GM19239 (cell line): Measurements from ENCODE around the gene AP4M1.
"Not testable (repeated sequence)": the region's sequence is repeated elsewhere in the genome, so short reads cannot be mapped to it uniquely, and the experiment has no call there.

Experiments
- DNase-seq: peaks from one replicate; pipeline ENCODE4 v3.0.0; 2011; ENCODE audit warnings: low spot score; ENCODE audit not compliant: insufficient read length
- FAIRE-seq: peaks from 2 replicates; lab custom pipeline; 2011; peaks lifted over from hg19 to GRCh38; lab: Jason Lieb, UNC

Gene AP4M1

DNA sequence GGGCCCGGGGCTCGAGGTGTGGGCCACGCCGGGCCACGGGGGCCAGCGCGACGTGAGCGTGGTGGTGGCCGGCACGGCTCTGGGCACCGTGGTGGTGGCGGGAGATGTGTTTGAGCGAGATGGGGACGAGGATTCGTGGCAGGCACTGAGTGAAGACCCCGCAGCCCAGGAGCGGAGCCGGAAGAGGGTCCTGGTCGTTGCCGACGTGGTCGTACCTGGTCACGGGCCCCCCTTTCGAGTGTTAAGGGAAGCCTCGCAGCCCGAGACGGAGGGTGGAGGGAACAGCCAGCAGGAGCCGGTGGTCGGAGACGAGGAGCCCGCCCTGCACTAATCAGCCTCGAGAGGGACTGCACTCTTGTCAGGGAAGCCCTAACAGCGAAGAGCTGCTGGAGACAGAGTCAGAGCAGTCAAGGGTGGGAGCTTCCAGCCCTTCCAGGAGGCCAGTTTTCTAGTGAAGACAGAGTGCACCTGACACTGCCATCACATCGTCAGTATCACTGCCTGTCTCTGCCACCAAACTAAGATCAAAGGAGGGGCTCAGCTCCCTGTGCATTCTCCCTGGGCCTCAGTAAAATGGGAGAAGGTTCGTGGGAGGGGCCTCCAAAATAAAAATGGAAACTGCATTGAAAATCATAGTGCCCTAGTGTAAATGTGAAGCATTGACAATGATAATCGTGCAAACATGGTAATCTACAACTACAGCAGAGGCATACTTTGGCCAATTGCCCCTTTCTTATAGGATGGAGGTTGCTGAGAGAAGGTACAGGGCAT lies 26.6 kb downstream of the AP4M1 start:
- FAIRE-seq (no peak), DNase-seq (no peak)

DNA sequence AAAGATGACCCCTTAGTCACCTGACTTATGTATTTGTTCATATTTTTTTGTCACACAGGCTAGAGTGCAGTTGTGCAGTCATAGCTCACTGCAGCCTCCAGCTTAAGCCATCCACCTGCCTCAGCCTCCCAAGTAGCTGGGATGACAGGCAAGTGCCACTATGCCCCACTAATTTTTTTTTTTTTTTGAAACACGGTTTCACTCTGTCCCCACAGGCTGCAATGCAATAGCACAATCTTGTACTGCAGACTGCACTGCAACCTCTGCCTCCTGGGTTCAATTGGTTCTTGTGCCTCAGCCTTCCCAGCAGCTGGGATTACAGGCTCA lies 27.2 kb downstream of the AP4M1 start:
- DNase-seq = no peak
- FAIRE-seq = no peak

DNA sequence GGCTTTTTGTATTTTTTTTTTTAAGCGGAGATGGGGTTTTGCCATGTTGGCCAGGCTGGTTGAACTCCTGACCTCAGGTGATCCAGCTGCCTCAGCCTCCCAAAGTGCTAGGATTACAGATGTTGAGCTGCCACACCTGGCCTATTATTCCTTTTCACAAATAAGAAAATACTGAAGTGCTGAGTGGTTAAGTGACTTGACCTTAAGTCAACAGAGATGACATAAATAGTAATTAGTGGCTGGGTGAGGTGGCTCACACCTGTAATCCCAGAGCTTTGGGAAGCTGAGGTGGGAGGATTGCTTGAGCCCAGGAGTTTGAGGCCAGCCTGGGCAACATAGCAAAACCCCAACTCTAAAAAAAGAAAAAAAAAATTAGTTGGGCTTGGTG lies 28.8 kb downstream of the AP4M1 start:
- not testable (repeated sequence) for FAIRE-seq, DNase-seq

DNA sequence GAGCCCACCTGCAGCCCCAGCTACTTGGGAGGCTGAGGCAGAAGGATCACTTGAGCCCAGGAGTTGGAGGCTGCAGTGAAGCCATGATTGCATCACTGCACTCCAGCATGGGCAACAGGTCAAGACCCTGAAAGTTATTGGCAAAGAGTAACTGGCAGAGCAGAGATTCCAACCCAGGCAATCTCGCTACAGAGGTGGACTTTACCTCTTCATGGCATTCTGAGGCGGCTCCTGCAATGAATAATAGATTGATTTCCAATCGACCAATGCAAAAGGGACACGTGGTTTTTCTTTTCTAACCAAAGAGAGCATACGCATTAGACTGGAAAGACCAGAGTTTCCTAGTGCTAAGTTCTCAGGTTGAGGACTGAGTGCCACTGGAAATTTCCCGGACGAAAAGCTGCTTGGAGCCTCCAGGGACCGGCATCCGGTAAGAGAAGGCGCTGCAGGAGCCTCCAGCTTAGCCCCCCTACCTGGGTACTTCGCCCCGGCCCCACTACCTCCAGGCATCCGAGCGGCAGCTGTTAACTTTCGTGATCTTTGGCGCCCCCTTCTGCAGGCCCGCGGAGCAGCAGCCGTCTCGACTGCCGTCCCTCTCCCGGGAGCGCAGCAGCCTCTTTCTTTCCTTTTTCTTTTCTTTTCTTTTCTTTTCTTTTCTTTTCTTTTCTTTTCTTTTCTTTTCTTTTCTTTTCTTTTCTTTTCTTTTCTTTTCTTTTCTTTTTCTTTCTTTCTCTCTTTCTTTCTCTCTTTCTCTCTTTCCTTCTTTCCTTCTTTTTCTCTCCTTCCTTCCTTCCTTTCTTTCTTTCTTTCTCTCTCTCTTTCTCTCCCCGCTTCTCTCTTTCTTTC lies 29.4 kb downstream of the AP4M1 start:
- DNase-seq (peak; percentile 52), FAIRE-seq (no peak)

DNA sequence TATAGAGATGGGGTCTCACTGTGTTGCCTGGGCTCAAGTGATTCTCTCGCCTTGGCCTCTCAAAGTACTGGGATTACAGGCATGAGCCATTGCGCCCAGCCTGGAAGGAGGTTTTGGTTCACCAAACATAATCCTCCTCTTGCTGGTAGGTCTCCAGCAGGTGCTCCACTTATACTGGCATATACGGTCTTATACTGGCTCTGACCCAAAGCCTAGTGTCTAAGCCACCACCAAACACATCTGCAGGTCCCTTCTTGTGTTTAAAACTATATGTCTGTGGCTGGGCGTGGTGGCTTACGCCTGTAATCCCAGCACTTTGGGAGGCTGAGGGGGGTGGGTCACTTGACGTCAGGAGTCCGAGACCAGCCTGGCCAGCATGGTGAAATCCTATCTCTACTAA lies 30.7 kb downstream of the AP4M1 start:
- FAIRE-seq = no peak
- no peak for DNase-seq

DNA sequence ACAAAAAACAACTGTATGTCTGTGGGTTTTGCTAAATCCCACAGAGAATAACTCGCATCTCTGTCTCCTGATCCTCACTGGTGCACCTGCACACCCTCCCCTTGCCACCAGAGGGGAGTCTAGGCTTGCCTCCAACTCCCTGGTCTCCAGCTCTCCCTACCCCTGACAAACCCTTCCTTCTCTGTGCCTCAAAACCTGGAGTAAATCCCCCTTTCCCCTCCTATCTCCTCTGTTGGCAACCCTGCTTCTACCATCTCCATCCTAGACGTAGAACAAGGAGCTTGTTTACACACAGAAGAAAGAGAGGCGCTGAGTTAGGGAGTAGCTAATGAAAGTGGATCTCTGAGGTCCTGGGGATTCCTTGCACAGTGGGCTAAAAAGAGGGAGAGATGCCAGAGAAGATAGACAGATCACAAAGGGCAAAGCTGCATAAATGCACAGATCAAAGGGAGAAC lies 31.3 kb downstream of the AP4M1 start:
- DNase-seq (no peak), FAIRE-seq (peak; percentile 78)

DNA sequence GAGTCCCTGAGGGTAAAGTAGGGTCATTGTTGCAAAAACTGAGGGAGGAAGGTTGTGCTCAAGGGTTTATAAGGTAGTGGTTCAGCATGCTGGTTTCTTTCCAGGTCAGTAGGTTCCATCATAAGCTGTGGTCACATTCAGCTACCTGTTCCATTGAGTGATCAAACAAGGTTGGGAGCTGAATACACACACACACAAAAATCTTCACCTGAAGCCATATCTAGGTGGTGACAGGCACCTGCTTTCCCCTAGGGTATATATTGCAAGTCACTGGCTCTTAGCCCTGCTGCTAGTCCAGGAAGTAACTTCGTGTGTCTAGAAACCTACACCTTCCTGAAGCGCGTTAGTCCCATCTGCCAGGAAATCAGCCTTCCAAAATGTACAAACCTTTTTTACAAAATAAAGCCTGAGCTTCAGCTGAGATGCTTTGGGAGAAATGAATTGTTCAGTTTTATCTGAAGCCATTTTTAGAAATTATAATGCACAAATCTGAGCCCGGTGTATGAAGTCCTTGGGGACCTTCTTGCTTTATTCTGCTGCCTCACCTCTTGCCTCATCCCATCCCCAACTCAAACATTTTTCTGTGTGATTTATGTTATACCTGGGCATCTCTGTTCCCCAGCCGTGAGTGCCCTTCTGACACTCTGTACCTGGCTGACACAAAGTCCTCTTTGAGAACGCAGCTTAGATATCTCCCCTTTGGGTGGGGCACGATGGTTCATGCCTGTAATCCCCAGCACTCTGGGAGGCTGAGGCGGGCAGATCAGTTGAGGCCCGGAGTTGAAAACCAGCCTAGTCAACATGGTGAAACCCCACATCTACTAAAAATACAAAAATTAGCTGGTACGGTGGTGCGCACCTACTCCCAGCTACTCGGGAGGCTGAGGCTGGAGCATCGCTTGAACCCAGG lies 36.7 kb downstream of the AP4M1 start:
- peak; percentile 76 for FAIRE-seq

DNA sequence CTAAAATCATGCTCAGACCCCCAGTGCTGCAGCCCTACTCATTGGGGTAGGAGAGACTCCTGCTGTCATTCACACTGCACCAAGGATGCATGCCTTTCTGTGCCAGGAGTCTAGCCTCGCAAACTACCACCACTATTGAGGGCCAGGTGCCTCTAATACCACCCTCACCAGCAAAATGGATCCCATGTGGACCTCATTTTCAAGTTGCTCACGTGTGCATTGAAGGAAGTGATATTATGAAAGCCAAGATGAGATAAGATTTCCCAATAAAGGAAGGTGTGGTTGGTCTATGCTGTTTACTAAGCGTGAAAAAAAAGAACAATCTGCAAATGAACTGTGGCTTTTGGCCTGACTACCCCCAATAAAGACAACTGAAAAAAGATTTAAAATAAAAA lies 40.1 kb downstream of the AP4M1 start:
- no peak for DNase-seq
- FAIRE-seq = no peak

More for the DNA sequence above, 36.7 kb downstream of the AP4M1 start:
- DNase-seq = no peak

DNA sequence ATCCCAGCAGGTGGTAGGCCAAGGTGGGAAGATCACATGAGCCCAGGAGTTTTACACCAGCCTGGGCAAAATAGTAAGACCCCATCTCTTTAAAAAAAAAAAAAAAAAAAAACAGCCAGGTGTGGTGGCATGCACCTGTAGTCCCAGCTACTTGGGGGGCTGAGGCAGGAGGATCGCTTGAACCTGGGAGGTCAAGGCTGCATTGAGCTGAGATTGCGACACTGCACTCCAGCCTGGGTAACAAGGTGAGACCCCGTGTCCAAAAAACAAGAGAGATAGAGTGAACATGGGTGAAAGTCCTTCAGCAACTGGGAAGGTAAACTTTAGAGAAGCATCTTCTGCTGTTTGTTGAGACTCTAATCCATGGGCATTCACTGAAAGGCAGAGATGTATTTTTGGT lies 41.0 kb downstream of the AP4M1 start:
- FAIRE-seq (no peak), DNase-seq (no peak)

DNA sequence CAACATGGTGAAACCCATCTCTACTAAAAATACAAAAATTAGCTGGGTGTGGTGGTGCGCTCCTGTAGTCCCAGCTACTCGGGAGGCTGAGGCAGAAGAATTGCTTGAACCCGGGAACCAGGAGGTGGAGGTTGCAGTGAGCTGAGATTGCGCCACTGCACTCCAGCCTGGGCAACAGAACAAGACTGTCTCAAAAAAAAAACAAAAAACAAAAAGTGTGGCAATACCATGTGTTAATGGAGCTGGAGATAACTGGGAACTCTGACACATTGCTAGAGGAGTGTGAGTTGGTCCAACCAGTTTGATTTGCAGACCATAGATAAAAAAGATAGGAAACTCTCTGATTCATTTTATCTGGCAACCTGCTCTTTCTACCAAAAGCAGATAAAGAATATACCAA lies 44.9 kb downstream of the AP4M1 start:
- not testable (repeated sequence) for DNase-seq, FAIRE-seq

DNA sequence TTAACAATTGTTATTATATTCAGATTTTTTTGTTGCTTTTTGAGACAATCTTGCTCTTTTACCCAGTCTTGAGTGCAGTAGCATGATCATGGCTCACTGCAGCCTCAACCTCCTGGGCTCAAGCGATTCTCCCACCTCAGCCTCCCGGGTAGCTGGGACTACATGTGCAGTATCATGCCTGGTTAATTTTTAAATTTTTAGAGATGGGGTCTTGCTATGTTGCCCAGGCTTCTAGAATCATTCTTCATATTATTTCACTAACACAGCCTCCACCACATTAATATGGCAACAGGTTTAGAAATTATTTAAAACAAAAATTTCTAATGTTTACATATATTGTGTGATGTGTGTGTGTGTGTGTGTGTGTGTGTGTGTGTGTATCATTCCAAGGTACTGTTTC lies 45.8 kb downstream of the AP4M1 start:
- FAIRE-seq (no peak), DNase-seq (no peak)

DNA sequence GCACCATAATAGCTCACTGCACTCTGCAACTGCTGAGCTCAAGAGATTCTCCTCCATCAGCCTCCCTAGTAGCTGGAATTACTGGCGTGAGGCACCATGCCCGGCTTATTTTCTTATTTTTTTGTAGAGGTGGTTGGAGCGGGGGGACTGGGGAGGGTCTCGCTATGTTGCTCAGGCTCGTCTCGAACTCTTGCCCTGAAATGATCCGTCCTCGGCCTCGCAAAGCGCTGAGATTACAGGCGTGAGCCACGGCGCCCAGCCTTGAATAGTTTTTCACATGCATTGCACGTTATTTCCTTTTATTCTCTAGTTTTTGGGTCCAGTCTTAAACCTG lies 46.7 kb downstream of the AP4M1 start:
- FAIRE-seq = no peak
- no peak for DNase-seq

DNA sequence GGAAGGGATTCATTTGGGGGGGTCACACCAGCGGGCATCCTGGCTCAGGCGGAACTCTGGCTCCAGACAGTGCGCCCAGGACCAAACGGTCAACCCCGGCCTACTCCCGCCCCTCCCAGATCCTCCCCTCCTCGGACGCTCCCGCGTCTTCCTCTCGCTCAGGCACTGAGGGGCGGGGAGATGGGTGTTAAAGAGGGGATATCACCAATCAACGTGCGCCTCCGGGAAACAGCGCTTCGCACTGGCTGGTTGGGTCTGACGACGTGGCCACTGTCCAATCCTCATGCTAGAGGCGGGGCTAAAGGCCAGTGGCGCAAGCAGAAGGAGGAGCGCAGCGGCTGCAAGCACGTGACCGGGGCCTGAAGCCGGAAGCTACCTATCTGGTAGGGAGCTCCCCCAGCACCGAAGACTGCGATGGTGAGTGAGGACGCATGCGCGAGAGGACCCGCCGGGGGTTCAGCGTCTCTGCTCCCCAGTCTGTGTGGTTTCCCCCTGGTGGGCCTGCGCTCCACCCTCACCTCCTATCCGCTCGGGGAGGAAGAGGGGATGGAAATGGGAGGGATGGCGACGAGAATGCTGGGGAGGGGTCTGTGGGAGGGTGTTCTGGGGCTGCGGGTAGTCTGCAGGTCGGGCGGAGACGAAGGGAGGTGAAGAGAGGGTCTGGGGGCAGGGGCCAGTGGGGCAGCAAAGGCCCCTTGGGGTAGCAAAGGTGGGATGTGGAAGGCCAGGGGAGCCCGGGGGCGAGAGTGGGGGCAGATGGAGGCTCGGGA lies 47.3 kb downstream of the AP4M1 start, which contains the start of gene LAMTOR4:
LAMTOR4 (plus strand) TSS at position 360 of the 770 bp plus-strand sequence; CDS start at position 415, 55 bp downstream.
- peak; percentile 94 for FAIRE-seq
- peak; percentile 95 for DNase-seq

DNA sequence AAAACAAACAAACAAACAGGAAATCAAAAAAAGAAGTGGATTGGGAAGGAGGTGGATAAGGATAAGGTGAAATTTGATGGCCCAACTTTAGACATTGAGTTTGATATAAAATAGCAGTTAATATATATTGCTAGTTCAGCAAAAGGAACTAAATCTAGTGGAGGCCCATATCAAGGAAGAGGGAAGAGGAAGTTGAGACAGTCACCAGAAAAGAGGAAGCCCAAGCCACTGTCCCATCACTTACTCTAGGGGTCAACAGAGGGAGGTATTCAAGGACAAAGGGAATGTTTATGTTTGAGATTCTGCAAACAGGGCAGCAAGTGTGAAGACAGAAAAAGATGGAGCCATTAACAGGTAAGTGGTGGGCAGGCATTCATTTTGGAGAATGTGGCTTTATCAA lies 51.0 kb downstream of the AP4M1 start:
- DNase-seq = no peak
- FAIRE-seq = no peak

DNA sequence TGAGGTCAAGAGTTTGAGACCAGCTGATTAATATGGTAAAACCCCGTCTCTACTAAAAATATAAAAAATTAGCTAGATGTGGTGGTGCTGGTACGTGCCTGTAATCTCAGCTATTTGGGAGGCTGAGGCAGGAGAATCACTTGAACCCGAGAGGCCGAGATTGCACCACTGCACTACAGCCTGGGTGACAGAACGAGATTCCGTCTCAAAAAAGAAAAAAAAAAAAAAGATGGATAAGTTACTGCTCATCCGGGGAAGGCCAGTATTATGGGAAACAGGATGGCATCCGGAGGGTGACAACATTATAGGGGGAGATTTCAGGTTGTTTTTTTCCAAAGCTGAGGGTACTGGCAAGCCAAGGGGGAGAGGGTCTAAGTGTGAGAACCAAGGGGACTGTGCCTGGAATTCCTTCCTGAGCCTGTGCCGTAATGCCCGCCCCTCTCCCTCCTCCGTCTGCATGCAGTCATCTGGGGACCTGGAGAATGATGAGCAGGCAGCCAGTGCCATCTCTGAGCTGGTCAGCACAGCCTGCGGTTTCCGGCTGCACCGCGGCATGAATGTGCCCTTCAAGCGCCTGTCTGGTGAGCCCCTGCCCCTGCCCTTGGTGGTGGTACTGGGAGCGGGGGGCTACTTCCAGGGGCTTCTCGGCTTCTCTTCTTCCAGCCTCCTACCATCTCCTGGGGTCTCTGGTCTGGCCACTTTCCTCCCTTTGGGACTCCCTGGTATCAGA lies 51.7 kb downstream of the AP4M1 start:
- DNase-seq (no peak), FAIRE-seq (no peak)

DNA sequence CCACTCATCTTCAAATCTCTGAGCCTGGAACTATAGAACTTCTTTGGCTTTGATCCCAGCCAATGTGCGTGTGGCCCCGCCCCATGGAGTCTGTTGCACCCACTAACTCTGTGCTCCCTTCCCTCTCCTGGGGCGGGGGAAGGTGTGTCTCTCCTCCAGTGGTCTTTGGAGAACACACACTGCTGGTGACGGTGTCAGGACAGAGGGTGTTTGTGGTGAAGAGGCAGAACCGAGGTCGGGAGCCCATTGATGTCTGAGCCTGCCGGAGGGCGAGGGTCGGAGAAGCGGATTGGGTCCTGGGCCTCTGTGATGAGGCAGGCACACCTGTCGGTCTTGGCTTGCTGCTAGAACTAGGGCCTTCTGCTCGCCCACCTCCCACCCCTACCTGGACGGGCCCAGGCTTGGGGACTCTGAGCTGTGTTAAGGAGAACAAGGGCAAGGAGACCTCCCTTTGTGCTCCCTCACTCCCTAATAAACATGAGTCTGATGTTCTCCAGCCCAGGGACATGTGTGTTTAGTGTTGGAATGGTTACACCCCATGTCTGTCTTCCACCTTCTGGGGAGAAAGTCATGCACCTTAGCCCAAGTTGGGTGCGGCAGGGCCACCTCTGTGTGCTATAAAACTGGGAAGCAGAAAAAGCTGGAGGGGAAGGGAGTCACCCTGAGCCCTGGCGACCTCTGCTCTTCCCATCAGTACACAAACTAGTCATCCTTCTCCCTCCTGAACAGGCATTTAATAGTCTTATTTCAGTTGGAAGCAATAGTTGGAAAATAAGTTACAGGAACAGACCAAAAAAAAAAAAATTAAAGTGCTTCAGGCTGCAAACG lies 52.5 kb downstream of the AP4M1 start:
- DNase-seq = no peak
- FAIRE-seq = no peak

DNA sequence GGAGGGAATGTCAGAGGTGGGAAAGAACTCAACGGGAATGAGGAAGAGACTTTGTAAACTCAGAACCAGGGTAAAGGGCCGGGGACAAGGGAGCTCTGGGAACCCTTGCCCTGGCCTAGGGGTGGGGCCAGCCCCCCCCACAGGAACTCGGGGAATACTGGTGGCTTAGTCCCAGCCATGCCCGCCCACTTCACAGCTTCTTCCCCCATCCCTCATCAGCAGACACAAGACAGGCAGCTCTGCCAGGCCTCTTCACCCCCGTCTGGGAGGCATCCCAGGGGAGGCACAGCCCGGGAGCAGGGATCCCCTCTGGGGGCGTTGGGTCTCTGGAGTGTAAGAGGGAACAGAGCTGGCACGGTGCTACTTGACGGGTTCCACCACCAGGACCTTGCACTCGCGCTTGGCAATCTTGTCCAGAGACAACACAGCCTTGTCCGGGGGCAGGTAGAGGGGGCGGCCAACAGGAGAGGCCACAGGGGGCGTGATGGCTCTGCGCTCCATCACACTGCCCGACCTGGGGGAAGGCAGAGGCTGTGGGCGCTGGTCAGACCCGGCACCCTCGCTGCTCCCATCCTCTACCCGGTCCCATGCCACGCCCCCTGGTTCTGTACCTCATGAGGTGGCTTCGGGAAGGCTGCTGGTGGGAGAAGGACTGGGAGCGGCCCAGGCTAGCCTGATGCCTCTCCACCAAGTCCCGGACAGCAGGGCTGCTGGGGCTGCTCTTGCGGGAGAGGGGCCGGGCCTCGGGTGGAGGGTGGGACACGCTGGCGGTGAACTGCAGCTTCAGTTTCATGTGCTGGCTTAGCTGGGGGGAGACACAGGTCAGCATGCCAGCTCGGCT lies 53.4 kb downstream of the AP4M1 start:
- no peak for DNase-seq
- no peak for FAIRE-seq
